ENCODE data around the gene ADRA1B.

DNA sequence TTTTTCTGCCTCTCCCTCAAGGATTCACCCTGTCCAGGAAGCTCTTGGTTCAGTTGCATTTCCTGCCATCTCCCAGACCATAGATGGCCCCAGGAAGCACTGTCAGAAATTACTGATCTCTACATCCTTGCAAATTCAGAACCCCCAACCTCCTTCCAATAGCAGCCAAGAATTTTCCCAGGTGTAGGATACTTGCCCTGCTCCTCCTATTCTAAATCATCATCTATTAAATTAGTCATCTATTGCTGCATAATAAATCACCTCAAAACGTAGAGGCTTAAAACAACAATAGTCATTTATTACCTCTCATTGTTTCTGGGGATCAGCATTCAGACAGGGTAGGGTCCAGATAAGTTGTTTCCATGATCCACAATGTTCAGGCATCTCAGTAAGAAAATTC, 26.1 kb upstream of the ADRA1B start:
- TF ChIP-seq, protein P1, sequence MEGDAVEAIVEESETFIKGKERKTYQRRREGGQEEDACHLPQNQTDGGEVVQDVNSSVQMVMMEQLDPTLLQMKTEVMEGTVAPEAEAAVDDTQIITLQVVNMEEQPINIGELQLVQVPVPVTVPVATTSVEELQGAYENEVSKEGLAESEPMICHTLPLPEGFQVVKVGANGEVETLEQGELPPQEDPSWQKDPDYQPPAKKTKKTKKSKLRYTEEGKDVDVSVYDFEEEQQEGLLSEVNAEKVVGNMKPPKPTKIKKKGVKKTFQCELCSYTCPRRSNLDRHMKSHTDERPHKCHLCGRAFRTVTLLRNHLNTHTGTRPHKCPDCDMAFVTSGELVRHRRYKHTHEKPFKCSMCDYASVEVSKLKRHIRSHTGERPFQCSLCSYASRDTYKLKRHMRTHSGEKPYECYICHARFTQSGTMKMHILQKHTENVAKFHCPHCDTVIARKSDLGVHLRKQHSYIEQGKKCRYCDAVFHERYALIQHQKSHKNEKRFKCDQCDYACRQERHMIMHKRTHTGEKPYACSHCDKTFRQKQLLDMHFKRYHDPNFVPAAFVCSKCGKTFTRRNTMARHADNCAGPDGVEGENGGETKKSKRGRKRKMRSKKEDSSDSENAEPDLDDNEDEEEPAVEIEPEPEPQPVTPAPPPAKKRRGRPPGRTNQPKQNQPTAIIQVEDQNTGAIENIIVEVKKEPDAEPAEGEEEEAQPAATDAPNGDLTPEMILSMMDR (IDR thresholded peaks at IDR 0.05), result no peak
- TF ChIP-seq POLR2A (IDR thresholded peaks at IDR 0.05), result no peak

Data from ovary (tissue), 3 donors.